HepG2 (cell line): ENCODE results near the gene SYN1. TPM values are rescaled to one million over a fixed set of nuclear protein-coding genes. Genes with fewer than 3 reads are reported as not detected.

ENCODE experiments used
- BRCA1 ChIP-seq: sonication (generic); formaldehyde crosslinking; IDR thresholded peaks from 2 replicates; pipeline ENCODE4 v1.4.0; 2020; ENCODE audit warnings: missing genetic modification reagents
- ESRRA ChIP-seq: sonication (generic); formaldehyde crosslinking; IDR thresholded peaks from 2 replicates; pipeline ENCODE4 v1.5.1; 2020; ENCODE audit warnings: mild to moderate bottlenecking, low read depth, missing genetic modification reagents
- FOXM1 ChIP-seq: sonication (generic); formaldehyde crosslinking; IDR thresholded peaks from 2 replicates; pipeline ENCODE4 v1.5.0; 2020; ENCODE audit warnings: missing genetic modification reagents
- FUBP1 ChIP-seq: sonication (generic); formaldehyde crosslinking; IDR thresholded peaks from 2 replicates; pipeline ENCODE4 v1.5.1; 2020; ENCODE audit warnings: missing genetic modification reagents, mild to moderate bottlenecking, borderline replicate concordance
- MYC ChIP-seq: sonication (generic); formaldehyde crosslinking; IDR thresholded peaks from 2 replicates; pipeline ENCODE4 v1.9.0; 2021; ENCODE audit warnings: missing genetic modification reagents, borderline replicate concordance
- SMC3 ChIP-seq: IDR thresholded peaks from 2 replicates; pipeline ENCODE4 v1.6.1; 2011; ENCODE audit warnings: low read length, improper control_type of control experiment
- SP2 ChIP-seq: sonication (generic); formaldehyde crosslinking; IDR thresholded peaks from 2 replicates; pipeline ENCODE4 v1.5.1; 2020; ENCODE audit warnings: mild to moderate bottlenecking, missing genetic modification reagents
- SUZ12 ChIP-seq: fragments of 150-350 bp; IDR thresholded peaks from 2 replicates; pipeline ENCODE4 v1.6.1; 2014; ENCODE audit warnings: low read depth, low read length
- TERF1 ChIP-seq: sonication (generic); formaldehyde crosslinking; IDR thresholded peaks from 2 replicates; pipeline ENCODE4 v1.8.0; 2022; ENCODE audit warnings: mild to moderate bottlenecking, missing genetic modification reagents, moderate library complexity
- TRIM24 ChIP-seq: sonication (generic); formaldehyde crosslinking; IDR thresholded peaks from 2 replicates; pipeline ENCODE4 v1.8.0; 2022; ENCODE audit warnings: mild to moderate bottlenecking, missing genetic modification reagents
- ZKSCAN5 ChIP-seq: sonication (generic); formaldehyde crosslinking; IDR thresholded peaks from 2 replicates; pipeline ENCODE4 v1.5.1; 2020; ENCODE audit warnings: mild to moderate bottlenecking, missing genetic modification reagents
- ZNF326 ChIP-seq: sonication (generic); formaldehyde crosslinking; IDR thresholded peaks from 2 replicates; pipeline ENCODE4 v1.4.0; 2020; ENCODE audit warnings: missing genetic modification reagents, borderline replicate concordance
- ZNF407 ChIP-seq: sonication (generic); formaldehyde crosslinking; IDR thresholded peaks from one replicate; pipeline ENCODE4 v1.5.1; 2020; ENCODE audit warnings: mild to moderate bottlenecking, missing genetic modification reagents; ENCODE audit errors: not compliant biosample characterization
- ZNF710 ChIP-seq: sonication (generic); formaldehyde crosslinking; IDR thresholded peaks from 2 replicates; pipeline ENCODE4 v1.5.0; 2020; ENCODE audit warnings: mild to moderate bottlenecking, missing genetic modification reagents, borderline replicate concordance
- polyA plus RNA-seq, 8 experiments: library from polyadenylated mRNA; depleted of rRNA in 3 of 8; stranded (reverse) in 7 of 8; unstranded in 1 of 8; fragments of >200 nt; fragmentation: Illumina TruSeq in 4 of 8; extraction: Trizol in 4 of 8; gene quantifications; 2 replicates each; pipeline versions ENCODE4 v1.2.1 to v1.2.3, GENCODE V29; 2011 to 2016; ENCODE audit warnings: low read depth in 4 of 8, missing spikeins in 1 of 8, mixed read lengths in 1 of 8; ENCODE audit not compliant: insufficient read depth in 1 of 8
- total RNA-seq, 5 experiments: library from RNA; depleted of rRNA; stranded (reverse); fragments of >200 nt; fragmentation: Illumina TruSeq; extraction: Trizol; gene quantifications; 2 replicates each; pipeline ENCODE4 v1.2.3, GENCODE V29; 2016; ENCODE audit warnings: low read depth in 1 of 5

The SYN1 gene
- total and polyA plus RNA-seq, 2 of the 13 experiments (the other 11 are each of a cell fraction or from before 2014, with no cell fraction given), result not detected

GRCh38 chrX:47619486-47620302, at the start of gene SYN1 (continued):
- no peak for TF ChIP-seq TERF1 (CRISPR knock-in tag)
- TF ChIP-seq BRCA1 (CRISPR knock-in tag), result no peak
- TF ChIP-seq ZNF326 (CRISPR knock-in tag), result no peak
- TF ChIP-seq TRIM24 (CRISPR knock-in tag), result no peak
- TF ChIP-seq ESRRA (CRISPR knock-in tag), result no peak
- no peak for TF ChIP-seq FUBP1 (CRISPR knock-in tag)
- TF ChIP-seq SMC3, result no peak
- TF ChIP-seq FOXM1 (CRISPR knock-in tag), result 0 out of 2 replicates have a peak, but pooled peaks have one; percentile 50
- no peak for TF ChIP-seq ZKSCAN5 (CRISPR knock-in tag)
- no peak for TF ChIP-seq SUZ12
- no peak for TF ChIP-seq ZNF710
- TF ChIP-seq MYC, result peak; percentile 48; the same call in 1 of the 2 replicates
- TF ChIP-seq SP2, result 0 out of 2 replicates have a peak, but pooled peaks have one; percentile 25
- peak; percentile 45 for TF ChIP-seq ZNF407 (CRISPR knock-in tag)
